ENCODE results near the gene SLC31A2. TPM values are rescaled to one million over a fixed set of nuclear protein-coding genes. Genes with fewer than 3 reads are reported as not detected.
"Not testable (repeated sequence)": the region's sequence is repeated elsewhere in the genome, so short reads cannot be mapped to it uniquely, and the experiment has no call there.

SLC31A2 gene
- total RNA-seq, 4 donors from 2014 or later, result 6.7 to 26.6 (median 13.6) TPM

- no peaks in the 10 kb centered on the region for H3K36me3 ChIP-seq
- no peak for ATAC-seq
- peaks cover 0 to 17% (median 0%) of the 10 kb centered on the region in 3 donors for H3K9me3 ChIP-seq
- 75 to 85% methylated on average over 6 to 7 of the region's 9 CpGs for WGBS, 2 donors (ENCODE audit: low coverage in 1 of 2)
- H3K27ac ChIP-seq, result no peak overlapping the region
- no peaks in the 10 kb centered on the region for H3K4me1 ChIP-seq
- no peak for TF ChIP-seq CTCF (IDR thresholded peaks at IDR 0.05)
- TF ChIP-seq POLR2AphosphoS5 (IDR thresholded peaks at IDR 0.05), result no peak
- TF ChIP-seq EP300 (IDR thresholded peaks at IDR 0.05), result no peak
- no peak for TF ChIP-seq POLR2A (IDR thresholded peaks at IDR 0.05)
- H3K4me3 ChIP-seq, result no peak overlapping the region
- peaks cover 4% of the 10 kb centered on the region for H3K27me3 ChIP-seq
These were observed 13.3 kb upstream of the SLC31A2 start for GRCh38 chr9:113137196-113138168.

- H3K4me3 ChIP-seq, result no peak overlapping the region
- no peak for ATAC-seq
- TF ChIP-seq POLR2AphosphoS5 (IDR thresholded peaks at IDR 0.05) (no peak), POLR2A (IDR thresholded peaks at IDR 0.05) (no peak), CTCF (IDR thresholded peaks at IDR 0.05) (no peak), EP300 (IDR thresholded peaks at IDR 0.05) (no peak)
- H3K9me3 ChIP-seq, result peaks cover 0 to 17% (median 0%) of the 10 kb centered on the region in 3 donors
- no peaks in the 10 kb centered on the region for H3K4me1 ChIP-seq
- H3K27me3 ChIP-seq, result peaks cover 8% of the 10 kb centered on the region
- no peaks in the 10 kb centered on the region for H3K36me3 ChIP-seq
- WGBS, 2 donors (ENCODE audit: low coverage in 1 of 2), result 47 to 56% methylated on average over 3 of the region's 3 CpGs
- H3K27ac ChIP-seq, result no peak overlapping the region
These were observed 12.0 kb upstream of the SLC31A2 start for GRCh38 chr9:113138760-113139159.

- no peak for ATAC-seq
- Histone ChIP-seq H3K4me3 (no peak overlapping the region), H3K36me3 (no peaks in the 10 kb centered on the region), H3K27ac (no peak overlapping the region), H3K4me1 (no peaks in the 10 kb centered on the region), H3K9me3 (peaks cover 0 to 17% (median 0%) of the 10 kb centered on the region in 3 donors), H3K27me3 (peaks cover 12% of the 10 kb centered on the region)
- 74% methylated on average over 4 of the region's 4 CpGs; no CpG with 5 or more reads in 1 of the 2 donors for whole genome bisulfite sequencing, 2 donors (ENCODE audit: low coverage in 1 of 2)
- TF ChIP-seq EP300 (IDR thresholded peaks at IDR 0.05) (no peak), POLR2AphosphoS5 (IDR thresholded peaks at IDR 0.05) (no peak), CTCF (IDR thresholded peaks at IDR 0.05) (no peak), POLR2A (IDR thresholded peaks at IDR 0.05) (no peak)
These were observed 11.5 kb upstream of the SLC31A2 start for GRCh38 chr9:113139225-113139829.

- TF ChIP-seq POLR2AphosphoS5 (IDR thresholded peaks at IDR 0.05) (no peak), CTCF (IDR thresholded peaks at IDR 0.05) (no peak), EP300 (IDR thresholded peaks at IDR 0.05) (no peak), POLR2A (IDR thresholded peaks at IDR 0.05) (no peak)
- peaks cover 0 to 17% (median 0%) of the 10 kb centered on the region in 3 donors for H3K9me3 ChIP-seq
- no peaks in the 10 kb centered on the region for H3K4me1 ChIP-seq
- no peak overlapping the region for H3K27ac ChIP-seq
- H3K4me3 ChIP-seq, result no peak overlapping the region
- WGBS, 2 donors (ENCODE audit: low coverage in 1 of 2), result 66 to 84% methylated on average over 5 of the region's 5 CpGs
- no peaks in the 10 kb centered on the region for H3K36me3 ChIP-seq
- ATAC-seq, result no peak
- peaks cover 17% of the 10 kb centered on the region for H3K27me3 ChIP-seq
These were observed 10.9 kb upstream of the SLC31A2 start for GRCh38 chr9:113139953-113140352.

- Histone ChIP-seq H3K9me3 (peaks cover 0 to 17% (median 0%) of the 10 kb centered on the region in 3 donors), H3K27me3 (peaks cover 21% of the 10 kb centered on the region)
- not testable (repeated sequence) for ATAC-seq, H3K27ac ChIP-seq, H3K4me3 ChIP-seq, H3K4me1 ChIP-seq, H3K36me3 ChIP-seq
- 84 to 91% methylated on average over 9 of the region's 9 CpGs for WGBS, 2 donors (ENCODE audit: low coverage in 1 of 2)
These were observed 9.9 kb upstream of the SLC31A2 start for GRCh38 chr9:113140896-113141295.

All from gastroesophageal sphincter (tissue), 4 donors.